Dermis microvascular lymphatic vessel endothelial cell (primary cell): ENCODE results near the gene MTFP1. TPM values are rescaled to one million over a fixed set of nuclear protein-coding genes. Genes with fewer than 3 reads are reported as not detected.
A peak's percentile ranks its signal among the peaks of the same experiment; 100 is the strongest.
"Not testable (repeated sequence)": the region's sequence is repeated elsewhere in the genome, so short reads cannot be mapped to it uniquely, and the experiment has no call there.

ENCODE experiments used
- DNase-seq, 2 donors: peaks; one replicate each; pipeline versions ENCODE4 v3.0.0 to v3.0.0-alpha.2; 2010; ENCODE audit warnings: low read depth in 2 of 2
- total RNA-seq: library from RNA; depleted of rRNA; stranded (reverse); fragments of >200 nt; gene quantifications from 2 replicates; pipeline ENCODE4 v1.2.1, GENCODE V29; 2014

The MTFP1 gene
- 31.0 and 33.6 TPM in 2 replicates for total RNA-seq

- DNase-seq: peak; percentile 33 to 79
Observed at GRCh38 chr22:30425616-30426387, at the start of gene MTFP1. TSS of gene MTFP1 (plus strand) at chr22:30425768. CDS start at chr22:30425880, 112 bp downstream.

GRCh38 chr22:30380011-30380410, 45.6 kb upstream of the MTFP1 start:
- DNase-seq: no peak

- no peak for DNase-seq
Observed at GRCh38 chr22:30381264-30381663, 44.3 kb upstream of the MTFP1 start.

- DNase-seq: no peak
Observed at GRCh38 chr22:30382340-30382739, 43.2 kb upstream of the MTFP1 start.

GRCh38 chr22:30383061-30383460, 42.5 kb upstream of the MTFP1 start:
- no peak for DNase-seq

- DNase-seq: no peak
Observed at GRCh38 chr22:30385942-30386341, 39.6 kb upstream of the MTFP1 start.

GRCh38 chr22:30386608-30386959, 39.0 kb upstream of the MTFP1 start:
- DNase-seq: no peak

- peak; percentile 34 to 79 for DNase-seq
Observed at GRCh38 chr22:30386960-30387827, 38.4 kb upstream of the MTFP1 start, which contains the start of gene RNF215. TSS of gene RNF215 (minus strand) at chr22:30387411. CDS start at chr22:30387313, 98 bp downstream.

GRCh38 chr22:30390974-30391691, 34.4 kb upstream of the MTFP1 start:
- peak; percentile 84 to 87 for DNase-seq

- no peak for DNase-seq
Observed at GRCh38 chr22:30392661-30393321, 32.8 kb upstream of the MTFP1 start.

- DNase-seq: no peak
Observed at GRCh38 chr22:30393322-30393680, 32.3 kb upstream of the MTFP1 start.

GRCh38 chr22:30393885-30394284, 31.7 kb upstream of the MTFP1 start:
- DNase-seq: no peak

GRCh38 chr22:30396871-30397655, 28.5 kb upstream of the MTFP1 start, which contains the start of gene SEC14L2:
TSS of gene SEC14L2 (plus strand) at chr22:30397018. CDS start at chr22:30397117, 99 bp downstream.
- DNase-seq: peak; percentile 14 to 61

- DNase-seq: no peak
Observed at GRCh38 chr22:30397656-30398635, 27.6 kb upstream of the MTFP1 start.

- DNase-seq: no peak
Observed at GRCh38 chr22:30398685-30399680, 26.6 kb upstream of the MTFP1 start.

GRCh38 chr22:30399718-30400117, 25.9 kb upstream of the MTFP1 start:
- no peak for DNase-seq

GRCh38 chr22:30400159-30400558, 25.4 kb upstream of the MTFP1 start:
- no peak for DNase-seq

- DNase-seq: not testable (repeated sequence)
Observed at GRCh38 chr22:30401024-30401423, 24.5 kb upstream of the MTFP1 start.
